Panc1 (cell line): ENCODE data around the gene NSRP1. TPM values are rescaled to one million over a fixed set of nuclear protein-coding genes. Genes with fewer than 3 reads are reported as not detected.
A peak's percentile ranks its signal among the peaks of the same experiment; 100 is the strongest.

ENCODE experiments used
- ATAC-seq: fragments of 200-7000 bp; cut with Tn5 transposase; 2 replicates; pipeline ENCODE4 v1.9.1; 2020; ENCODE audit warnings: mild to moderate bottlenecking, moderate library complexity
- BruUV-seq: library from RNA; stranded (reverse); fragments of 400-500 nt; replicated peaks from 2 replicates; lab custom pipeline; 2021; lab: Mats Ljungman, UMichigan
- CTCF ChIA-PET: fragments of 300-600 bp; sonication (Branson Sonifier 250); formaldehyde crosslinking; loops from one replicate; lab custom pipeline; 2022; ENCODE audit warnings: antibody characterized with exemption; lab: Charles Lee
- POLR2A ChIA-PET: fragments of 300-600 bp; sonication (Branson Sonifier 250); formaldehyde crosslinking; loops from one replicate; lab custom pipeline; 2022; ENCODE audit warnings: antibody characterized with exemption; lab: Charles Lee
- DNase-seq: peaks from one replicate; pipeline ENCODE4 v3.0.0-alpha.2; 2010; ENCODE audit warnings: low read depth, low spot score
- H3K27ac ChIP-seq: 2 replicates; pipeline ENCODE4 v1.5.1; 2011; ENCODE audit warnings: mild to moderate bottlenecking, low read length, inconsistent platforms
- H3K27me3 ChIP-seq: fragments of 200-500 bp; sonication (Bioruptor generic); 2 replicates; pipeline ENCODE4 v1.6.0; 2014; ENCODE audit warnings: low read length, inconsistent platforms; ENCODE audit not compliant: control insufficient read depth, insufficient read depth
- H3K36me3 ChIP-seq: fragments of 200-500 bp; sonication (Bioruptor generic); 2 replicates; pipeline ENCODE4 v1.5.1; 2014; ENCODE audit warnings: inconsistent platforms, mild to moderate bottlenecking, low read length, moderate library complexity; ENCODE audit not compliant: control insufficient read depth, insufficient read depth
- H3K4me1 ChIP-seq: 2 replicates; pipeline ENCODE4 v1.5.1; 2011; ENCODE audit warnings: inconsistent platforms, mild to moderate bottlenecking, low read length, moderate library complexity; ENCODE audit not compliant: control insufficient read depth, insufficient read depth
- H3K4me3 ChIP-seq, 2 experiments: 2 replicates each; pipeline ENCODE4 v1.5.1; 2011 to 2012; ENCODE audit warnings: low read depth in 2 of 2, low read length in 2 of 2, mild to moderate bottlenecking in 2 of 2, inconsistent platforms in 1 of 2, moderate library complexity in 1 of 2
- H3K9me3 ChIP-seq: fragments of 200-500 bp; sonication (Bioruptor generic); 2 replicates; pipeline ENCODE4 v1.5.1; 2014; ENCODE audit warnings: low read depth, mild to moderate bottlenecking, inconsistent platforms, low read length, moderate library complexity; ENCODE audit not compliant: control insufficient read depth, insufficient read depth
- CTCF ChIP-seq: fragments of 450-650 bp; IDR thresholded peaks from 2 replicates; pipeline ENCODE4 v1.5.1; 2017; ENCODE audit warnings: mild to moderate bottlenecking
- POLR2AphosphoS5 ChIP-seq: IDR thresholded peaks from 2 replicates; pipeline ENCODE4 v1.6.1; 2012; ENCODE audit warnings: mild to moderate bottlenecking, low read depth, low read length, moderate library complexity
- REST ChIP-seq, 2 experiments: IDR thresholded peaks; 2 replicates each; pipeline ENCODE4 v1.6.1; 2011 to 2012; ENCODE audit warnings: low read depth in 2 of 2, control low read depth in 1 of 2, low read length in 1 of 2, mild to moderate bottlenecking in 1 of 2, moderate library complexity in 1 of 2; ENCODE audit not compliant: insufficient read depth in 1 of 2
- SIN3A ChIP-seq: IDR thresholded peaks from 2 replicates; pipeline ENCODE4 v1.6.1; 2012; ENCODE audit warnings: low read depth, mild to moderate bottlenecking, low read length, moderate library complexity, borderline replicate concordance; ENCODE audit not compliant: insufficient read depth
- TCF7L2 ChIP-seq: IDR thresholded peaks from 2 replicates; pipeline ENCODE4 v1.6.1; 2011; ENCODE audit warnings: mild to moderate bottlenecking, low read depth, low read length, inconsistent platforms
- in situ Hi-C: cut with HindIII; loops from 2 replicates; pipeline ENCODE4 v1.10.0; 2016; ENCODE audit warnings: low sequenced_read_pairs, low pct_unique_long_range_greater_than_20kb
- intact Hi-C: fragments of 100-400 bp; cut with micrococcal nuclease; formaldehyde crosslinking; loops from one replicate; pipeline ENCODE4 v1.10.0; 2022; ENCODE audit not compliant: unreplicated experiment
- total RNA-seq: library from RNA; stranded (reverse); gene quantifications from one replicate; pipeline ENCODE4 v1.2.1, GENCODE V29; 2021; ENCODE audit not compliant: unreplicated experiment

The NSRP1 gene
- total RNA-seq, 1 experiment from 2014 or later, result 30.5 TPM

DNA sequence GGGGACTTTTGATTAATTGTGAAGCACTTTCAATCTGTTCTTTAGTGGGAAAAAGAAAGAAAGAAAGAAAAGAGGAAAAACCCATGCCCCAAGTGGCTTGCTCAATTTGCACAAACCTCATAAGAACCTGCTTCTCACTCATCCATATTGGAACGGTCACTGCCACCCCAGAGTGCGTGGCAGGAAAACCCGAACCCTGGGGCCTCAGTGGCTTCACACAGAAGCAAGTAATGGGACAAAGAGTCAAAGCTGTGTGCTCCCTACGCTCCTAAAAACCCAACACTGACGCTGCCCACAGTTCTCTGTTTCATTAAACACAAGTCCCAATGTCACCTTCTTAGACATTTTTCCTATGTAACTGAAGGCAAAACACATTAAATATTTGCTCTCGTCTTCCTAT, 117.7 kb downstream of the NSRP1 start:
- Histone ChIP-seq H3K27me3 (peaks cover 18% of the 10 kb centered on the region), H3K4me1 (peaks cover 20% of the 10 kb centered on the region), H3K9me3 (no peaks in the 10 kb centered on the region), H3K36me3 (no peaks in the 10 kb centered on the region), H3K4me3 (no peak overlapping the region), H3K27ac (no peak overlapping the region)
- ATAC-seq (no peak), DNase-seq (no peak)
- POLR2A ChIA-PET, result no interaction called here
- TF ChIP-seq POLR2AphosphoS5 (no peak), SIN3A (no peak)
- in situ Hi-C loops (no loop called here), intact Hi-C loops (no loop called here)
- CTCF ChIA-PET, result interaction anchor here (0.5 kb wide), 1 partner anchor 603 kb away, joined by 3 read pairs; no protein-coding TSS in a partner anchor
- no TSS peak for BruUV-seq

DNA sequence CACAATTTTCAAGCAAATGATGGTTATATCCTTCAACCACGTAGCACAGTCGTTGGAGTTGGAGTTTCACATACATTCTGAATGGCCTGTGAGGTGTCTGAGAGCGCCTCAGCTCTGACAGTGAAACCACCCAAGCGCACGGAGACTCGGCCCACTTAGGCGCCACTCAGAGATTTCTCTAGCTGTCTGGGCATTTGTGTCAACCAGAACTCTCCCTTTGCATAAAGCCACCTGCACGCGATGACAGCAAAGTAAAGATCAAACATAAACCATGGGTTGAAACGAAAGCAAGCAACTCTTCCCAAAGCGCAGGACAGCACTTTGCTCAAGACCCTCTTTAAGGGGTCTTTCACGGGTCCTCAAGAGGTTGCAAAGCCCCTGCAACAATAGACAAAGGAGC, 118.3 kb downstream of the NSRP1 start:
- ATAC-seq, result no peak
- TF ChIP-seq CTCF, result no peak
- TF ChIP-seq TCF7L2, result no peak
- no peak for TF ChIP-seq REST (IDR thresholded peaks at IDR 0.05; ENCODE audit: insufficient read depth in 1 of 2, low read depth in 2 of 2, low read length in 1 of 2)
- no peaks in the 10 kb centered on the region for H3K36me3 ChIP-seq
- H3K27me3 ChIP-seq, result peaks cover 18% of the 10 kb centered on the region
- H3K4me1 ChIP-seq, result peaks cover 20% of the 10 kb centered on the region
- POLR2A ChIA-PET, result interaction anchor here (0.6 kb wide), 1 partner anchor 12 kb away, joined by 6 read pairs; no protein-coding TSS in a partner anchor
- CTCF ChIA-PET, result interaction anchor here (0.5 to 2.2 kb wide), 4 partner anchors 33 to 604 kb away, joined by 3 to 32 read pairs (median 4); no protein-coding TSS in a partner anchor
- intact Hi-C loops (loop anchor here (5.0 kb wide), 2 partner anchors 113 to 133 kb away; no protein-coding TSS in a partner anchor), in situ Hi-C loops (no loop called here)
- no peak for DNase-seq
- no TSS peak for BruUV-seq
- H3K27ac ChIP-seq, result no peak overlapping the region
- H3K9me3 ChIP-seq, result no peaks in the 10 kb centered on the region
- peak overlapping the region; percentile 47 to 63; a peak in 3 of 4 replicates for H3K4me3 ChIP-seq
